Regular cardiac myocyte (primary cell): ENCODE data around the gene GPR137C. TPM values are rescaled to one million over a fixed set of nuclear protein-coding genes. Genes with fewer than 3 reads are reported as not detected.

ENCODE experiments used
- total RNA-seq: library from RNA; depleted of rRNA; stranded (reverse); fragments of >200 nt; gene quantifications from 2 replicates; pipeline ENCODE4 v1.2.3, GENCODE V29; 2014

GPR137C gene, protein sequence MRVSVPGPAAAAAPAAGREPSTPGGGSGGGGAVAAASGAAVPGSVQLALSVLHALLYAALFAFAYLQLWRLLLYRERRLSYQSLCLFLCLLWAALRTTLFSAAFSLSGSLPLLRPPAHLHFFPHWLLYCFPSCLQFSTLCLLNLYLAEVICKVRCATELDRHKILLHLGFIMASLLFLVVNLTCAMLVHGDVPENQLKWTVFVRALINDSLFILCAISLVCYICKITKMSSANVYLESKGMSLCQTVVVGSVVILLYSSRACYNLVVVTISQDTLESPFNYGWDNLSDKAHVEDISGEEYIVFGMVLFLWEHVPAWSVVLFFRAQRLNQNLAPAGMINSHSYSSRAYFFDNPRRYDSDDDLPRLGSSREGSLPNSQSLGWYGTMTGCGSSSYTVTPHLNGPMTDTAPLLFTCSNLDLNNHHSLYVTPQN
- 0.56 and 0.58 TPM in 2 replicates for total RNA-seq

GRCh38 chr14:52552063-52552988 lies at the start of gene GPR137C, which contains the start of gene TXNDC16:
Gene GPR137C (plus strand): TSS chr14:52552836. CDS start chr14:52553148, 312 bp downstream.
Gene TXNDC16 (minus strand): TSS chr14:52552505. CDS start chr14:52543557, 8,948 bp downstream.

Other genes starting within 250 kb of the GPR137C start
- 2.8 and 5.2 TPM in 2 replicates for gene PTGER2, start 238.5 kb upstream of the GPR137C start, total RNA-seq
- gene TXNDC16, start 331 bp upstream of the GPR137C start, total RNA-seq: 2.1 and 4.5 TPM in 2 replicates
- gene ERO1A, start 142.7 kb downstream of the GPR137C start, total RNA-seq: 79.6 and 215 TPM in 2 replicates
- 127 and 128 TPM in 2 replicates for gene PSMC6, start 154.4 kb downstream of the GPR137C start, total RNA-seq
- 19.4 and 22.6 TPM in 2 replicates for gene STYX, start 177.3 kb downstream of the GPR137C start, total RNA-seq
- gene GNPNAT1, start 238.8 kb downstream of the GPR137C start, total RNA-seq: 24.0 and 62.9 TPM in 2 replicates